Mesenchymal stem cell (in vitro differentiated cells and primary cell): ENCODE measurements around the gene KRT73.

ENCODE experiments used
- DNase-seq: peaks from one replicate; pipeline ENCODE4 v3.0.0-alpha.2; 2013
- H2AFZ ChIP-seq: one replicate; pipeline ENCODE4 v1.6.1; 2013; ENCODE audit warnings: low read depth, mild to moderate bottlenecking, control low read depth, inconsistent platforms, low read length, moderate library complexity
- H2AK5ac ChIP-seq: 2 replicates; pipeline ENCODE4 v1.6.1; 2013; ENCODE audit warnings: low read length, moderate library complexity, mild to moderate bottlenecking, inconsistent platforms; ENCODE audit not compliant: severe bottlenecking
- H2BK120ac ChIP-seq: one replicate; pipeline ENCODE4 v1.6.1; 2013; ENCODE audit warnings: low read depth, mild to moderate bottlenecking, inconsistent platforms, low read length, moderate library complexity
- H2BK12ac ChIP-seq, 2 experiments: one replicate each; pipeline ENCODE4 v1.6.1; 2013; ENCODE audit warnings: inconsistent platforms in 2 of 2, low read length in 2 of 2, mild to moderate bottlenecking in 2 of 2, moderate library complexity in 2 of 2, control low read depth in 1 of 2
- H2BK15ac ChIP-seq: one replicate; pipeline ENCODE4 v1.6.1; 2013; ENCODE audit warnings: mild to moderate bottlenecking, low read depth, inconsistent platforms; ENCODE audit not compliant: poor library complexity, severe bottlenecking
- H2BK5ac ChIP-seq: 2 replicates; pipeline ENCODE4 v1.6.1; 2013; ENCODE audit warnings: low read depth, mild to moderate bottlenecking, low read length, control low read depth, inconsistent platforms; ENCODE audit not compliant: poor library complexity, severe bottlenecking
- H3K14ac ChIP-seq, 2 experiments: one replicate each; pipeline ENCODE4 v1.6.1; 2013; ENCODE audit warnings: inconsistent platforms in 2 of 2, low read length in 2 of 2, control low read depth in 1 of 2, mild to moderate bottlenecking in 1 of 2, moderate library complexity in 1 of 2
- H3K18ac ChIP-seq, 2 experiments: one replicate each; pipeline ENCODE4 v1.6.1; 2013; ENCODE audit warnings: inconsistent platforms in 2 of 2, low read length in 2 of 2, control low read depth in 1 of 2, low read depth in 1 of 2, mild to moderate bottlenecking in 1 of 2
- H3K23ac ChIP-seq, 2 experiments: one replicate each; pipeline ENCODE4 v1.6.1; 2013; ENCODE audit warnings: inconsistent platforms in 2 of 2, low read length in 2 of 2, mild to moderate bottlenecking in 2 of 2, moderate library complexity in 2 of 2, control low read depth in 1 of 2
- H3K27ac ChIP-seq: 2 replicates; pipeline ENCODE4 v1.5.1; 2013; ENCODE audit warnings: mild to moderate bottlenecking, moderate library complexity, low read length, control low read depth, inconsistent platforms; ENCODE audit not compliant: poor library complexity, severe bottlenecking
- H3K27me3 ChIP-seq, 2 experiments: 2 replicates each; pipeline versions ENCODE4 v1.6.1 to v1.7.0; 2013; ENCODE audit warnings: low read length in 2 of 2, mild to moderate bottlenecking in 2 of 2, moderate library complexity in 2 of 2, control low read depth in 1 of 2, inconsistent platforms in 1 of 2; ENCODE audit not compliant: control insufficient read depth in 1 of 2, insufficient read depth in 1 of 2
- H3K36me3 ChIP-seq, 2 experiments: 2 replicates each; pipeline versions ENCODE4 v1.6.1 to v1.7.0; 2013; ENCODE audit warnings: low read length in 2 of 2, control low read depth in 1 of 2, inconsistent platforms in 1 of 2, low read depth in 1 of 2, mild to moderate bottlenecking in 1 of 2; ENCODE audit not compliant: insufficient read depth in 2 of 2, control insufficient read depth in 1 of 2
- H3K4ac ChIP-seq, 2 experiments: one replicate each; pipeline ENCODE4 v1.6.1; 2013; ENCODE audit warnings: inconsistent platforms in 2 of 2, low read length in 2 of 2, mild to moderate bottlenecking in 2 of 2, moderate library complexity in 2 of 2, control low read depth in 1 of 2, low read depth in 1 of 2
- H3K4me1 ChIP-seq: 2 replicates; pipeline ENCODE4 v1.6.1; 2013; ENCODE audit warnings: low read depth, low read length, control low read depth; ENCODE audit not compliant: control insufficient read depth, insufficient read depth
- H3K4me2 ChIP-seq: 2 replicates; pipeline ENCODE4 v1.6.1; 2013; ENCODE audit warnings: low read length, mild to moderate bottlenecking, inconsistent platforms; ENCODE audit not compliant: poor library complexity, severe bottlenecking
- H3K4me3 ChIP-seq, 2 experiments: 2 replicates each; pipeline versions ENCODE4 v1.5.1 to v1.7.0; 2013; ENCODE audit warnings: low read length in 2 of 2, mild to moderate bottlenecking in 2 of 2, control low read depth in 1 of 2, low read depth in 1 of 2; ENCODE audit not compliant: insufficient read depth in 1 of 2
- H3K79me1 ChIP-seq: replicated peaks from 2 replicates; pipeline ENCODE4 v1.6.1; 2013; ENCODE audit warnings: mild to moderate bottlenecking, control low read depth, low read length, inconsistent platforms; ENCODE audit not compliant: poor library complexity, severe bottlenecking
- H3K9ac ChIP-seq: 2 replicates; pipeline ENCODE4 v1.7.0; 2013; ENCODE audit warnings: mild to moderate bottlenecking, low read length, moderate library complexity
- H3K9me3 ChIP-seq: 2 replicates; pipeline ENCODE4 v1.7.0; 2013; ENCODE audit warnings: mild to moderate bottlenecking, low read length; ENCODE audit not compliant: control insufficient read depth
- H4K8ac ChIP-seq: one replicate; pipeline ENCODE4 v1.6.1; 2013; ENCODE audit warnings: inconsistent platforms, mild to moderate bottlenecking, low read length, moderate library complexity
- H4K91ac ChIP-seq: one replicate; pipeline ENCODE4 v1.6.1; 2013; ENCODE audit warnings: mild to moderate bottlenecking, low read length, inconsistent platforms
- WGBS: methylation state at CpG from one replicate; pipeline ENCODE4 v1.1.7; 2013; ENCODE audit warnings: mixed read lengths; 5-methylcytosine and 5-hydroxymethylcytosine counted together

Gene KRT73

DNA sequence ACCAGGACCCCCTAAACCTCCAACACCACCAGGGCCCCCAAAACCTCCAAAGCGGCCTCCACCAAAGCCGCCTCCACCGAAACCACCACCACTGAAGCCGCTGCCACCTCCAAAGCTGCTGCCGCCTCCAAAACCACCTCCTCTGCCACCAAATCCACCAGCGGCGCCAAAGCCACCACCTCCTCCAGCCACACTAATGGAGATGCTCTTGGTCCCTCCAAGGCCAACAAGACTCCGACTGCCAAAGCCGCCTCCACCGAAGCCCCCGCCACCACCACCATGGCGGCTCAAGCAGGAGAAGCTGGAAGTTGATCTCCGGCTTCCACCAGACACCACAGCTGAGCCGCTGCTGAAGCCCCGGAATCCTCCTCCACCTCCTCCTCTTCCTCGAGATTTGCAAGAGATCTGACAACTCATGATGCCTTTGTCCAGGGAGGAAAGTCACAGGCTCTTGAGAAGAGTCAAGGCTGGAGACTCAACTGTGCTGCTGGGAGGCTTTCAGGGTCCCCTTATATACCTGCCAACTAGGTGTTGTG lies 33.4 kb upstream of the KRT73 start, which contains the start of gene KRT2:
Gene KRT2, minus strand, starts transcription at position 486 of the 536 bp plus-strand sequence. Its CDS starts 69 bp downstream, at position 417.
- Histone ChIP-seq H2BK5ac (no peak within 1 kb of the TSS), H2BK15ac (no peak within 1 kb of the TSS), H3K79me1 (no peaks in the 10 kb centered on the region), H3K4me1 (no peaks in the 10 kb centered on the region), H2BK12ac (no peak within 1 kb of the TSS), H3K36me3 (no peaks in the 10 kb centered on the region), H2AK5ac (no peak within 1 kb of the TSS), H4K91ac (no peak within 1 kb of the TSS), H3K23ac (no peak within 1 kb of the TSS), H3K4ac (no peak within 1 kb of the TSS), H3K18ac (no peak within 1 kb of the TSS), H3K9me3 (no peaks in the 10 kb centered on the region), H3K4me3 (peak within 1 kb of the TSS in 1 of 2 experiments; percentile 46), H3K9ac (no peak within 1 kb of the TSS), H3K4me2 (no peak within 1 kb of the TSS), H2BK120ac (no peak within 1 kb of the TSS), H4K8ac (no peak within 1 kb of the TSS), H3K27me3 (peaks cover 6 to 85% of the 10 kb centered on the region in 2 experiments), H3K27ac (no peak within 1 kb of the TSS), H3K14ac (no peak within 1 kb of the TSS), H2AFZ (no peak within 1 kb of the TSS)
- no peak for DNase-seq
- WGBS = 93% methylated on average over 15 of the region's 16 CpGs

DNA sequence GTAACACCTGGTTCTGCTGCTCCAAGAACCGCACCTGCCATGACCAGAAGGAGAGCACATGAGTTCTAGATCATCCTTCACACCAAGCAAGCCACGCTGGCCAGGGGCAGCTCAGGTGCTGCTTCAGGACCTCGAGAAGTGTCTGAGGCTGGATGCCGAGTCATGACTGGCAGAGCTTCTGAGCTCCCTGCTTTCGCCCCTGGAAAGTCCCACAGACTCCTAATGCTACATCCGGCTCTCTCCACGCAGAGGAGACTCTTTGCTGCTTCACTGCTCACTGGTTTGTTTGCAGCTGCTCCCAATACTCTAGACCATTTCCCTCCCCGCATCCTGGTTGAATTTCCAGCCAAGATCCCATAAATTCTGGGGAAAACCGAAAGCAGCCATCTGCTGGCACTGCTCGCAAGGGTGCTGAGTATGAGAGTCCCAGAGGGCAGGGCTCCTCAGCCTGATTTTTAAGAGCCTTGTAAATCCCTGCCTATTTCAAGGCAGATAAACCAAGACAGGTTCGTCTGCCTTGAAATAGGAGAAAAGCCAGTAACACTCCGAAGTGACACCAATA lies 32.2 kb upstream of the KRT73 start:
- H3K27ac ChIP-seq = no peak overlapping the region

DNA sequence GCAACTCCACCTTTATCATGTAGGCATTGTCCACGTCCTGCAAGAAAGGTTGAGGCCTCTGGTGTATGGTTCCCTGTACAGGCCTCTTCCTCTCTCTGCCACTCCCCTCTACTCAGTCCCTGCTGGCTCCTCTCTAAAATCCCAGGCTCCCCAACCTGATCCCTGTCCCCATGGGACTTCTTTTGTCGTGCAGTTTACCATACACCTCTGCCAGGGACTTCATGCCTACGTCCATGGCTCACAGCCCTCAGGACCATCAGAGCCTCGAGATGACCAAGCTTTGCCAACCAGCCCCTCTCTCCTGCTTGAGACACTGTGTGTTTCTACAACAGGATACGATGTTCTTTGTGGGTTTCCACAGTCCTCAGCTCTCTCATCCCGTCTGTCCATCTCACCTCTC lies 30.7 kb upstream of the KRT73 start:
- Histone ChIP-seq H3K4me1 (no peaks in the 10 kb centered on the region), H4K91ac (no peak overlapping the region), H3K36me3 (no peaks in the 10 kb centered on the region), H3K4me2 (no peak overlapping the region), H4K8ac (no peak overlapping the region), H3K27me3 (peaks cover 14 to 83% of the 10 kb centered on the region in 2 experiments), H2BK5ac (no peak overlapping the region), H2BK15ac (no peak overlapping the region), H3K14ac (no peak overlapping the region), H3K9me3 (no peaks in the 10 kb centered on the region), H2AK5ac (no peak overlapping the region), H3K23ac (no peak overlapping the region), H3K4me3 (no peak overlapping the region), H3K18ac (no peak overlapping the region), H3K79me1 (no peaks in the 10 kb centered on the region), H3K9ac (no peak overlapping the region), H2BK12ac (no peak overlapping the region), H2BK120ac (no peak overlapping the region), H2AFZ (no peak overlapping the region), H3K27ac (no peak overlapping the region), H3K4ac (no peak overlapping the region)
- 48% methylated on average over 6 of the region's 6 CpGs for WGBS
- no peak for DNase-seq

More for the DNA sequence above, 32.2 kb upstream of the KRT73 start:
- Histone ChIP-seq H4K91ac (no peak overlapping the region), H3K4ac (no peak overlapping the region), H2BK12ac (no peak overlapping the region), H3K4me2 (no peak overlapping the region), H3K23ac (no peak overlapping the region), H3K4me3 (peak overlapping the region in 1 of 2 experiments; percentile 46), H2BK15ac (no peak overlapping the region), H3K18ac (no peak overlapping the region), H3K36me3 (no peaks in the 10 kb centered on the region), H2AFZ (no peak overlapping the region), H3K27me3 (peaks cover 2 to 84% of the 10 kb centered on the region in 2 experiments), H3K9me3 (no peaks in the 10 kb centered on the region), H3K4me1 (no peaks in the 10 kb centered on the region), H2BK120ac (no peak overlapping the region), H3K14ac (no peak overlapping the region), H3K9ac (peak overlapping the region; percentile 38), H2AK5ac (no peak overlapping the region), H4K8ac (no peak overlapping the region), H2BK5ac (no peak overlapping the region), H3K79me1 (no peaks in the 10 kb centered on the region)
- DNase-seq = no peak
- 73% methylated on average over 12 of the region's 12 CpGs for WGBS

DNA sequence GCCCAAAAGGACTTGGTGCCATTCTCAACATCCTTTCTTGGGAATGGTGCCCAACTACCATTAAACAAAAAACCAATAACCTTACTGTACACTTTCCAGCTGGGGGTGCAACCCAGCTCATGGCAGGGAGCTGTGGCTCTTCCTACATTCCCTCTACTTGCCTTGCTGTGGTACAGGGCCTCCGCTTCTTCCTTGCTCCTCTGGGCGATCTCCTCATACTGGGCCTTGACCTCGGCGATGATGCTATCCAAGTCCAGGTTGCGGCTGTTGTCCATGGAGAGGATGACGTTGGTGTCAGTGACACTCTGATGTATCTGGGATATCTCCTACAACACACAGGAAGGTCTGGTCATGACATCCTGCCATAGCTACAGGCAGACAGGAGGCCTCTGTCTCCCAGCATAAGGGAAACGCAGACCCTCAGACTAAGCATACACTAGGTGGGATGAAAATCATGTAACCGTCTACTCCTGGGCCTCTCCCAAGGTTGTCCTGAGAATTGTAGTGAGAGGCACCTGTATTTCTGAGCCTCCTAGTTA lies 29.7 kb upstream of the KRT73 start:
- Histone ChIP-seq H3K9me3 (no peaks in the 10 kb centered on the region), H2BK120ac (no peak overlapping the region), H2AFZ (no peak overlapping the region), H2BK15ac (no peak overlapping the region), H3K4ac (no peak overlapping the region), H3K4me2 (no peak overlapping the region), H2BK5ac (no peak overlapping the region), H3K27ac (no peak overlapping the region), H3K23ac (no peak overlapping the region), H3K27me3 (peaks cover 14 to 84% of the 10 kb centered on the region in 2 experiments), H3K4me3 (no peak overlapping the region), H4K91ac (no peak overlapping the region), H2AK5ac (no peak overlapping the region), H3K9ac (no peak overlapping the region), H3K14ac (no peak overlapping the region), H3K4me1 (no peaks in the 10 kb centered on the region), H3K79me1 (no peaks in the 10 kb centered on the region), H3K18ac (no peak overlapping the region), H3K36me3 (no peaks in the 10 kb centered on the region), H2BK12ac (no peak overlapping the region), H4K8ac (no peak overlapping the region)
- no peak for DNase-seq
- 94% methylated on average over 8 of the region's 8 CpGs for WGBS
